AG09309 (cell line): ENCODE data around the gene ESYT3.
"Not testable (repeated sequence)": the region's sequence is repeated elsewhere in the genome, so short reads cannot be mapped to it uniquely, and the experiment has no call there.

Experiments
- DNase-seq: peaks from one replicate; pipeline ENCODE4 v3.0.0-alpha.2; 2010; ENCODE audit warnings: low read depth
- H3K4me3 ChIP-seq: 2 replicates; pipeline ENCODE4 v1.5.1; 2011; ENCODE audit warnings: mild to moderate bottlenecking, low read depth, low read length, moderate library complexity; ENCODE audit not compliant: control insufficient read depth
- TF ChIP-seq, protein P1 (sequence below): IDR thresholded peaks from 2 replicates; pipeline ENCODE4 v1.5.1; 2011; ENCODE audit warnings: mild to moderate bottlenecking, low read depth, low read length, inconsistent platforms; ENCODE audit not compliant: insufficient read depth, control insufficient read depth; ENCODE audit errors: missing control alignments

Gene ESYT3

DNA sequence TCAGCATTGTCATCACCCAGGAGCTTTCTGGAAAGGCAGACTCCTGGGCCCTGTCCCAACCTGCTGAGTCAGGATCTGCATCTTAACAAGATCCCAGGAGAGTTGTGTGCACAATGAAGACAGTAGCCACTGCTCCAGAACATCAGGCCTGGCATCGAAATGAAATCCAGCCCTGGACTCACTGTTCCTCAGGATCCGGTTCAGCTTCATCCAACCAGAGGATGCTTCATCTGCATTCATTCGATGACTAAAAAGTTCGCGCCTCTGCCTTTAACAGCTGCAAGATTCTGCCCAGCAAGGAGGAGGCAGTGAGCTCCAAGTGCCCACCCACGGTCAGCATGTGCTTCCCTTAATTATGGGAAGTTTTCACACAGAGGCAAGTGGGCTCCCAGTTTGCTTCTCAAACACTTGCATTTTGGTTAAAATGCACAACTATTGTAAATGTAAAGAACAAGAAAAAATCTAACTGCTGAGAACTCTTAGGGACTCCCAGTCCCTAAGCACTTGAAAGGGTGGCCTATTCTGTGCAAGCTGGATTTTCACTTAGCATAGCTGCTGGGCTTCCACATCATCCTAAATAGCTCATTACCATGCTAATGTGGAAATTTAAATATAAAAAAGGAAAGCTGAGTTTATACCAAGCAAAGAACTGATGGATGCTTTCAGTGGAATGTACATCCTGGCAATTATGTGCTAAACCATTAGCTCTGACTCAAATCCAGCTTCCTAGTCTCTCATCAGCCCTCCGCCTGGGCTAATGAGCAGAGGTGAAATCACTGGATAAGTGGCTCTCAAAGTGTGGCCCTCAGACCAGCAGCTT, 25.5 kb upstream of the ESYT3 start:
- DNase-seq, result no peak
- H3K4me3 ChIP-seq, result no peak overlapping the region
- TF ChIP-seq, protein P1, sequence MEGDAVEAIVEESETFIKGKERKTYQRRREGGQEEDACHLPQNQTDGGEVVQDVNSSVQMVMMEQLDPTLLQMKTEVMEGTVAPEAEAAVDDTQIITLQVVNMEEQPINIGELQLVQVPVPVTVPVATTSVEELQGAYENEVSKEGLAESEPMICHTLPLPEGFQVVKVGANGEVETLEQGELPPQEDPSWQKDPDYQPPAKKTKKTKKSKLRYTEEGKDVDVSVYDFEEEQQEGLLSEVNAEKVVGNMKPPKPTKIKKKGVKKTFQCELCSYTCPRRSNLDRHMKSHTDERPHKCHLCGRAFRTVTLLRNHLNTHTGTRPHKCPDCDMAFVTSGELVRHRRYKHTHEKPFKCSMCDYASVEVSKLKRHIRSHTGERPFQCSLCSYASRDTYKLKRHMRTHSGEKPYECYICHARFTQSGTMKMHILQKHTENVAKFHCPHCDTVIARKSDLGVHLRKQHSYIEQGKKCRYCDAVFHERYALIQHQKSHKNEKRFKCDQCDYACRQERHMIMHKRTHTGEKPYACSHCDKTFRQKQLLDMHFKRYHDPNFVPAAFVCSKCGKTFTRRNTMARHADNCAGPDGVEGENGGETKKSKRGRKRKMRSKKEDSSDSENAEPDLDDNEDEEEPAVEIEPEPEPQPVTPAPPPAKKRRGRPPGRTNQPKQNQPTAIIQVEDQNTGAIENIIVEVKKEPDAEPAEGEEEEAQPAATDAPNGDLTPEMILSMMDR, result no peak

DNA sequence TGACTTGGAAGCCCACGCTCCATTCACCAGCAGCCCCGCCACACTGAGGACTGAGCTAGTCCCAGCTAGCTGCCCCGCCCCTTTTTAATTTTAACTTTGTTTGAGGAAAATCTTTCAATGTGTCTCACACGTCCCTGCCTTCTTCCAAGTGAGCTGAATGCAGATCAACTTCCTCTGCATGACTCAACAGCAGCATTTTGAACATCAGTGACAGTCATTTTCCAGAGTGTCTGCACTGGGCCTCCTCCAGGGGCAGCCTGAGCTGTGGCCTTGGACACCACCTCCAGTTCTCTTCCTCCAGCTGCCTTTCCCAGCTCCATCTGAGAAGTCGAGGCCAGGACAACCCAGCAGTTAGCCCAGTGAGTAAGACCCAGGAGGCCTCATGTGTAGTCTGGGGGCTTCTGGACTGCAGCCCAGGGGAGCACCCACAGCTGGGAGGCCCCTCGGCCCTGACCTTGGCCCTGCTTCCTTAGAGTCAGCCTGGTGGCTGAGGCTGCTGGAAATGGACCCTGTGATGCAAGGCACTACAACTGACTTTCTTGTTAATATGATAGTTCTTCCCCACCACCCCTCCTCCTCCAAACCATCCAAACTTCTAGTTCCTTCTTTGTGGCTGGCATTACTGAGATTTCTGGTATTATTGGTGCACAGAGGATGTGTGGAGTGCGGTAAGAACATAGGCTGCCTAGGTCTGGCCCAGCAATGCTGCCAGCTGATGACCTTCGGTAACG, 21.4 kb upstream of the ESYT3 start:
- DNase-seq, result no peak
- TF ChIP-seq, protein P1, result no peak
- H3K4me3 ChIP-seq, result no peak overlapping the region

DNA sequence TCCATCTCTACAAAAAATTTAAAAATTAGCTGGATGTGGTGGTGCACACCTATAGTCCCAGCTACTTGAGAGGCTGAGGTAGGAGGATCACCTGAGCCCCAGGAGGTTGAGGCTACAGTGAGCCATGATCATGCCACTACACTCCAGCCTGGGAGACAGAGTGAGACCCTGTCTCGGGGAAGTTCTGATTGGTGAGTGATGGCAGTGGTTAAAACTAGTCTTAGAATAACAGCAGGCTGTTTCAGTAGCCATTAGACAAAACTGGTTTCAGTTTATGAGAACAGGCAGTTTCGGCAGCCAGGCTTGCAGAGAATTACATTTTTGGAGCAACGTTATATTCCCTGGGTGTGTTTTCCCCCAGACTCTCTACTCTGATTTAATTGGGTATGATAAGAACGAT, 18.2 kb upstream of the ESYT3 start:
- H3K4me3 ChIP-seq, DNase-seq: not testable (repeated sequence)

DNA sequence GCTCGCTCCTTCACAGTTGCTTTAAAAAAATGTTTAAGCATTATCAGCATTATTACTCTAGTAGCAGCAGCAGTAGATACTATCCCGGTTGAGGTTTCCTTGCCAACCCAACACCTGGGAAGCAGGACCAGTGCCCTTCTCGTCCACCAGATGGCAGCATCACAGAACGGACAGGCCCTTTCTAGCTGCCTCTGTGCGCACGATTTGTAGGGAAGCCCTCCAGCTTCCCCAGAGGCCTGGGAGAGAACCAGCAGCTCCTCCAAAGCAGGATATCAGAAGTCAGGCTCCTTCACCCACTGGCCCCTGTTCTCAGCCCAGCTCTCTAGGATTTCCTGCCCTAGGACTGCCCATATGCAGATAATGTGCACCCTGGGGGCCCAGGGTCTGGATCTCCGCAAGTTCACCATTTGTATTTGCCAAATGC, 16.8 kb upstream of the ESYT3 start:
- no peak overlapping the region for H3K4me3 ChIP-seq
- DNase-seq, result peak; percentile 40
- TF ChIP-seq, protein P1, result peak; percentile 98

DNA sequence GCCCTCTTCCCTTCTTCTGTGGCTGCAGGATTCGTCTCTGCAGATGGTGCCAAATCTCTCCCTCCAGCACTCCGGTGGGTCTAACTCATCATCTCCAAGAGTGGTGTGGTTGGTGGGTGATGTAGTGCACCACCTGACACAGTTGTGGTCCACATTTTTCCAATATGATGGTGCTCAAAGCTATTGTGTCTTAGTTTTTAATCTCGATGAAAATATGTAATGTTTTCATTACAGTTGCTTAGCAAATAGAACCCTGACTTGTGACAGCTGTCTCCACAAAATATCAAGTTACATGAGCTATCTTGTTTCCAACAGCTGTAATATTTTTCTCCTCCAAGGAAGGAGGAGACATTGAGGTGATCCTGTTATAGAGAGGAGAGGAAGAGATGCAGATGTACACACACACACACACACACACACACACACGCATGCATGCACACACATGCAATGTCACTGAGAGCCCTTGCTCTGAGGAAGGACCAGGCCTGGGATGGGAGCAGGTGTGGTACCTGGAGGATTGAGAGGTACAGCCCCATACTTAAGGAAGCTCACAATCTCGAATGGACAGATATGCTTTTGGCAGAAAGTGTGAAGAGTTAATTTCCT, 15.7 kb upstream of the ESYT3 start:
- TF ChIP-seq, protein P1, result no peak
- no peak for DNase-seq
- no peak overlapping the region for H3K4me3 ChIP-seq

DNA sequence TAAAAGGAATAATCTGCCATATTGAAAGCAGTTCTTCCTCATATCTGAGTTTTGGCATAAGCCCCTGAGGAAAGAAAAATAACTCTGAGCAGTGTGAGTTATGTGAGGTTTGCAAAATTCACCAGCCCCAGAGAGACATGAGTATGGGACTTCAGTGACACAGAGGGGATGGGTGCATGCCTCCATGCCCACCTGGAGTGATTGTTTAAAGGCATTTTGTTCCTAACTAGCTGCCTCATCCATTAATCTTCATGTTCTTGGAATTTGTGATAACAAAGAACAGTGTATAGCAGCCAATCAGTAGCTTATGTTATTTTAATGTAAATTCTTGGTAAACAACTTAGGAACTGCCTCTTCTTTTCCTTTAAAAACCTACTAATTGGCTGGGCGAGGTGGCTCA, 11.1 kb upstream of the ESYT3 start:
- H3K4me3 ChIP-seq, result no peak overlapping the region
- TF ChIP-seq, protein P1, result no peak
- no peak for DNase-seq

DNA sequence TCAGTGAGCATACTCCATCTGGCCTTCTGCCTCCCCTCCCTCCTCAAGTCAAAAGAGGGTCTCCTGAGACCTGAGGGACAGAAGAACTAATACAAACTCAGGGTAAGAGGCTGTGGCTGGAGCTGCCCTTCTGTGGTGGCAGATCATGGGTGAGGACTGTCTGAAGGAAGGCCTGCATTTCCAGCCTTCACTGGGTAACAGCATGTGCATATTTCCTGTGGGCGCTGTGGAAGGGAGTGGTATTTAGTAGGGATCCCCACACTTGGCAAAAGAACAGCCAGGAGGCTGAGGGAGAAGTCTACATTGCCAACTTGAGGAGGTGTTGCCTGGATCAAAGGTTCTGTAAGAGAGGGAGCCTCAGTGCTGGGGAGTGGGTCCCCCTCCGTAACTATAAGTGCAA, 10.1 kb upstream of the ESYT3 start:
- H3K4me3 ChIP-seq, result no peak overlapping the region
- TF ChIP-seq, protein P1, result no peak
- no peak for DNase-seq
